ENCODE data around the gene PCDHA1. TPM values are rescaled to one million over a fixed set of nuclear protein-coding genes. Genes with fewer than 3 reads are reported as not detected.
A peak's percentile ranks its signal among the peaks of the same experiment; 100 is the strongest.
"Not testable (repeated sequence)": the region's sequence is repeated elsewhere in the genome, so short reads cannot be mapped to it uniquely, and the experiment has no call there.

Gene PCDHA1
- total RNA-seq, 3 donors from 2014 or later, result 0.32 TPM; not detected in 2

GRCh38 chr5:140849831-140850634 is 64.1 kb downstream of the PCDHA1 start:
- H3K9me3 ChIP-seq, result peaks cover 11% of the 10 kb centered on the region
- not testable (repeated sequence) for H3K36me3 ChIP-seq (ENCODE audit: low read depth)

GRCh38 chr5:140855772-140856674 is 70.1 kb downstream of the PCDHA1 start, which contains the start of gene PCDHA10:
Gene PCDHA10 (plus strand): TSS chr5:140855897. CDS start chr5:140856049, 152 bp downstream.
- DNase-seq, result peak in 1 of 3 donors; percentile 28
- Histone ChIP-seq H3K4me1 (ENCODE audit: low read depth) (no peaks in the 10 kb centered on the region), H3K9me3 (peaks cover 29% of the 10 kb centered on the region), H3K4me3 (no peak within 1 kb of the TSS), H3K36me3 (ENCODE audit: low read depth) (no peaks in the 10 kb centered on the region)
- no peak for TF ChIP-seq CTCF (IDR thresholded peaks at IDR 0.05)
- ATAC-seq, result no peak
- intact Hi-C loops (cut with DNase I, micrococcal nuclease), result no loop called here

More at GRCh38 chr5:140849831-140850634, 64.1 kb downstream of the PCDHA1 start:
- H3K4me1 ChIP-seq (ENCODE audit: low read depth); intact Hi-C loops (cut with DNase I, micrococcal nuclease); H3K4me3 ChIP-seq; DNase-seq; ATAC-seq: not testable (repeated sequence)

- no peaks in the 10 kb centered on the region for H3K4me1 ChIP-seq (ENCODE audit: low read depth)
- H3K4me3 ChIP-seq, result no peak overlapping the region
- TF ChIP-seq CTCF (IDR thresholded peaks at IDR 0.05), result no peak
- no peaks in the 10 kb centered on the region for H3K36me3 ChIP-seq (ENCODE audit: low read depth)
- ATAC-seq, result no peak
- DNase-seq, result no peak
- intact Hi-C loops (cut with DNase I, micrococcal nuclease), result no loop called here
- peaks cover 41% of the 10 kb centered on the region for H3K9me3 ChIP-seq
Measured at GRCh38 chr5:140857177-140857986, 71.4 kb downstream of the PCDHA1 start.

- ATAC-seq (no peak), DNase-seq (no peak)
- Histone ChIP-seq H3K4me1 (ENCODE audit: low read depth) (no peaks in the 10 kb centered on the region), H3K4me3 (no peak overlapping the region), H3K36me3 (ENCODE audit: low read depth) (no peaks in the 10 kb centered on the region), H3K9me3 (peaks cover 45% of the 10 kb centered on the region)
- intact Hi-C loops (cut with DNase I, micrococcal nuclease), result no loop called here
- TF ChIP-seq CTCF (IDR thresholded peaks at IDR 0.05), result no peak
Measured at GRCh38 chr5:140857987-140858240, 72.0 kb downstream of the PCDHA1 start.

- intact Hi-C loops (cut with DNase I, micrococcal nuclease), result no loop called here
- no peak for ATAC-seq
Measured at GRCh38 chr5:140862441-140863295, 76.7 kb downstream of the PCDHA1 start.

More at GRCh38 chr5:140862441-140863295, 76.7 kb downstream of the PCDHA1 start:
- Histone ChIP-seq H3K4me3 (no peak overlapping the region), H3K9me3 (peaks cover 38% of the 10 kb centered on the region), H3K36me3 (ENCODE audit: low read depth) (no peaks in the 10 kb centered on the region), H3K4me1 (ENCODE audit: low read depth) (no peaks in the 10 kb centered on the region)
- no peak for DNase-seq
- TF ChIP-seq CTCF (IDR thresholded peaks at IDR 0.05), result no peak
